Measurements from ENCODE around the gene NSG1.
"Not testable (repeated sequence)": the region's sequence is repeated elsewhere in the genome, so short reads cannot be mapped to it uniquely, and the experiment has no call there.

NSG1 gene

DNA sequence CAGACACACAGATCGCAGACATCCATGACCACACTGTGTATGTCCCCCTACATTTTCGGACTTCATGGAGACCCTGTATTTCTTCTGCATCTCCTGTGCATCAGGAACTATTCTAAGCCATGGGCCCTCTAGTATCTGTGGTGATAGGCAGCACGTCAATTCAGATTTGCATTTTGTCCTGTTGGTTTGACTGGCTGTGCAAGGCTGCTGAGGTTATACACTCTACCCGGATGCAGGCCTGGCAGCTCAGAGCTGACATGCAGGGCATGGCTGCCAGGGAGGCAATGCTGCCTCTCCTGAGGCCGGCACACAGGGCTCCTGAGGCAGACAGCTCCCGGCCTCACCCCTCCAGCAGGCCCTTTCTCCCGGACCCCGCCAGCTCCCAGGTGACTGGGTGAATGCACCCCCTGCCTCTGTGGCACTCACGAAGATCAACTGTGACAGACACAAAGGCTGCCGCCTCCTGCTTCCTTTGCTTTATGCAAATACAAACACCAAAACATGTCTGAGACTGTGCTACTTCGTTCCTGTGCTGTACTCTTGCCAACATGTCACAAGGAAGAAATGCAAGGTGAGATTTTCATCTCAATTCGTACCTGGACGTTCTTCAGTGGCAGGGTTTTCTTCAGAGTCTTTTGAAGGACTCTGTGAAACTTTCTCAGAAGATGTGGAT, 51.0 kb downstream of the NSG1 start:
- no peak for DNase-seq

DNA sequence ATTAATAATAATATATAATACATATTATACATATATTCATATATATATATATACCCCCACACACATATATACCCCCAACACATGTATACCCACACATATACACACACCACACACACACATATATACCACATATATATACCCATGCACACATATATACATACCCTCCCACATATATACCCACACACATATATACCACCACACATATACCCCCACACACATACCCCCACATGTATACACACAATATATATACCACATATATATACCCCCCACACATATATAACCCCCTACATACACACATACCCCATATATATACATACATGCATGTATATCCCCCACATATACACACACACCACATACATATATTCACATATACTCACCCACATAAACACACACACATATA, 52.0 kb downstream of the NSG1 start:
- DNase-seq = no peak

DNA sequence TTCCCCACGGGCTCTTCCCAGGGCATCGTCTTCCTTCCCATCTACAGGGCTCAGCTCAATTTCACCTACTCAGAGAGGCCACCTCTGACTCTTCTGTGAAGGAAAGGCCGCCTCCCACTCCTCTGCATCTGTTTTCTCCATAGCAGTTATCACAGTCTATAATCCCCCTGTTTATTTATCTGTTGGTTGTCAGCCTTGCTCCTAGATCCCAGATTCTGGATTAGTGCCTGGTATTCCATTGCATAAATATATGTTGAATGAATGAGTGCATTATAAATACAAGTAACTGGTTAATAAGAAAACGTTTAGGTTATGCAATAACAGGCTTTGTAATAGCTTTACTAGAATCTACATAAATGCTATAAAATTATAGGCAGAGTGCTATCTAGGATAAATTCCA, 52.9 kb downstream of the NSG1 start:
- DNase-seq = no peak

DNA sequence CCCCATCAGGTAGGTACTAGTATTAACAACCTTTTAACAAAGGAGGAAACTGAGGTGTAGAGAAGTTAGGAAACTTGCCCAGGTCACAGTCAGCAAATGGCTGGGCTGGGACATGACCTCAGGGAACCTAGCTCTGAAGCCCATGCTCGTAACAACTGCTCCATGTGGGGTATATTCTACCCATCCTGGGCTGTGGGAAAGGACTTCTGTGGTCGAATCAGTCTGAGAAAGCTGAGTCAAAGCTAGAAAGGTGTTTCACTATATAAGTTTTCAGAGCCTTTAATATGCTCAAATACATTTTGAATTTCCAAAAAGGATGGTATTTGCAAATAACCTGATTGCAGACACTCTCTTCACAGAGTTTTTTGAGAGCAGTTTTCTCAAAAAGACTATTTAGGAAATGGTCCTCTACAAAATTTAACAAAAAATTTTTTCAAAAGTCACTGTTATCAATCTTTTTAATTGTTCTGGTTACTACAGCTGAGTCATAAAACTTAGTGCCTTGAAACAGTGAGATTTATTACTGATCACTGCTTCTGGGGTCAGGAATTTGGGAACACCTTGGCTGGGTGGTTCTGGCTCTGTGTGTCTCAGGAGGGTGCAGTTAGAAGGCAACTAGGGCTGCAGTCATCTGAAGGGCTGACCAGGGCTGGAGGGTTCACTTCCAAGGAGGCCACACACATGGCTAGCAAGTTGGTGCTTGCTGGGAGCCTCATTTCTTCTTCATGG, 53.6 kb downstream of the NSG1 start:
- DNase-seq = no peak

DNA sequence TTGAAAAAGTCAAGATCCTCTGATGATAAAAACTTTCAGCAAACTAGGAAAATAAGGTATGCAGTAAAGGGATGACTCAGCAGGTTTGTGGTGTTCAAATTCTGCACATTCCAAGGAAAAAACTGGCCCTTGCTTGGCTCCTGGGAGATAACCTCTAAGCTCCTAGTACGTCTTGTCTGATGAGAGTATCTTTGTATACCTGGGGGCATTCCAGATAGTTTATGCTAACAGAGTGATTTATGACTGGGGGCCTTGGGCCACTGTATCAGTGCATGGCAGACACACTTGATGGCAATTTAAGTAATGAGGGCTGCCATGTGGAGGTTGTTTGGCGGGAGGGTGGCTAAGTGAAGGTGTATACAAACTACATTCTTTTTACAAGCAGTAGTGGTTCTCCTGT, 56.9 kb downstream of the NSG1 start:
- DNase-seq = no peak

DNA sequence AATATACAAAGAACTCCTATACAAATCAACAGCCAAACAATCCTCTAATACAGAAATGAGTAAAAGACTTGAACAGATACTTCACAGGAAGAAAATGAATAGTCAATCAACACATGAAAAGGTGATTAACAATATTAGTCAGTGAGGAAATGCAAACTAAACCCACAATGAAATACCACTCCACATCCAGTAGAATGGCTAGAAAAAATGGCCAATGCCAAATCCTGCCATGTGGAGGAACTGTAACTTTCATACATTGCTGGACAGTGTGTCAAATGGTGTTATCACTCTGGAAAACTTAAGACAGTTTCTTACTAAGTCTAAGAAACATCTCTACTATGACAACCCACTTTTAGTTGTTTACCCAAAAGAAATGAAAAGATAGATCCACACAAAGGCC, 59.5 kb downstream of the NSG1 start:
- DNase-seq = no peak

DNA sequence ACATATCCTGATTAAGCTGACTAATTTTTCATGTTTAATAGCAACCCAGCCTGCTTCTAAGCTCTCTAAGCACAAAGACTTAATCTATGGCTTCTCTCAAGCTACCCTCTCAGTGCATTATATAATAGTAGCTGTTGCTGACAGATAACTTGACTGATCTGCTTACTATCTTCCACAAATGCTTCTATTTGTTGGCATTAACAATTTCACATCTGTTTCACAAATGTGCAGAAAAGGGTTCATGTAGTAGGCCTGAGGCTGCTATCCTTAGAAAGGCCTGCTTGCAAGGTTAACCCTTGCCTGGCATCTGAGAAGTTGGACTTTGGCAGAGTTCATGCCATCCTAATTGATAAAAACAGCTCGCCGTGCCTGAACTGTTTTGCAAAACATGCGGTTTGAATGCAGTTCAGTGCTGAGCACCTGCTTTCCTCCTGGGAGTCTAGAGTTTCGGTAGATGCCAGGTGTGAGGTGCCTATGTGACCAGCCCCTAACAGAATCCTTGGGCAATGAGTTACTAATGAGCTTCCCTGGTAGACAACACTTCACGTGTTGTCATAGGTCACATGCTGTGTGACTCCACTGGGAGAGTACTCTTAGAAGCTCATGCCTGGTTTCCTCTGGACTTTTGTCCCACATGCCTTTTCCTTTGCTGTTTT, 68.4 kb downstream of the NSG1 start:
- peak; percentile 80 for DNase-seq

DNA sequence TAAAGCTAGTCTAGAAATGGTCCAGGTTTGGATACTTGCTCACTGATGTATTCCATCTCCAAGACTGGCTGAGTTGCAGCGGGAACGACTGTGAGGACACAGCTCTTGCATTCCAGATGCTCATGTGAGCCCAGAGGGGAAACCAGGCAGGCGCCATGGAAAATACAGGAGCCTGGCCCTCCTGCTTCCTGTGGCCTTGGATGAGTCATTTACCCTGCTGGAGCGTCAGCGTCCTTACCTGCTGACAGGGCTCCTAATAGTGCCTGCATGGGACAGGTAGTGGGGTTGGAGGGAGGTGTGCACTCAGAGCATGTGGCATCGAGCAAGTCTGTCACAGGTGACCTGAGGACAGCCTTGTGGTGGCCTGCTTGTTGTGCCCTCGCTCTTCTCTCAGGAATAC, 69.4 kb downstream of the NSG1 start:
- DNase-seq = no peak

DNA sequence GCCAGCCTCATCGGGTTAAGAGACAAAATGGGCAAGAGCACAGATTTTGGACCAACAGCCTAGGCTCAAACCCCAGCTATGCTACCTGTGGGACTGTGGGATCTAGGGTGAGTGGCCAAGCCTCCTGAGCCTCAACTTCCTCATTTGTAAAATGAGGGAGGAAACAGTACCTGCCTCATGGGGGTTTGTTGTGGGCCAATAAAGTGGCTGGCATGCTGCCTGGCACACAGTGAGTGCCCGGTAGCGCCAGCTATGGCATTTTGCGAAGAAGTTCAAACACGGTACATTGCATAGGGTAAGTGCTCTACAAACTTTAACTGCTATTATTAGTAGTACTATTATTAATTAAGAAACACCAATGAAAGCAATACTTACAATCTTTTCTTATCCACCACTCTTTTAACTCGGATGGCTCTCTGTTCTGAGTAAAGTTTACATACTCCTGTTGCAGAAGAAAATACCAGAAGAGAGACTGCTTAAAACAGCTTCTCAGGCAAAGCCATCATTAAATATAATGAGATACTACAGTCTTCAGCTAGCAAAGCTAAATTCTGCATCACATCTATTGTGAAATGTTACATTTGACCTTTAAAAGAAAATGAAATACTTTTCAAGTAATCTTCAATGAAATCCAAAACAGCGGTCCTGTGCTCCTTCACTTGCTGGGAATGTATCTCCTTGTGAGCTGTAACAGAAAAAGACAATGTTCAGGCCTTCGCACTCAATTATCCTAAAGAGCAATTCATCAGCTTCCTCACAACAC, 70.1 kb downstream of the NSG1 start:
- DNase-seq = no peak

DNA sequence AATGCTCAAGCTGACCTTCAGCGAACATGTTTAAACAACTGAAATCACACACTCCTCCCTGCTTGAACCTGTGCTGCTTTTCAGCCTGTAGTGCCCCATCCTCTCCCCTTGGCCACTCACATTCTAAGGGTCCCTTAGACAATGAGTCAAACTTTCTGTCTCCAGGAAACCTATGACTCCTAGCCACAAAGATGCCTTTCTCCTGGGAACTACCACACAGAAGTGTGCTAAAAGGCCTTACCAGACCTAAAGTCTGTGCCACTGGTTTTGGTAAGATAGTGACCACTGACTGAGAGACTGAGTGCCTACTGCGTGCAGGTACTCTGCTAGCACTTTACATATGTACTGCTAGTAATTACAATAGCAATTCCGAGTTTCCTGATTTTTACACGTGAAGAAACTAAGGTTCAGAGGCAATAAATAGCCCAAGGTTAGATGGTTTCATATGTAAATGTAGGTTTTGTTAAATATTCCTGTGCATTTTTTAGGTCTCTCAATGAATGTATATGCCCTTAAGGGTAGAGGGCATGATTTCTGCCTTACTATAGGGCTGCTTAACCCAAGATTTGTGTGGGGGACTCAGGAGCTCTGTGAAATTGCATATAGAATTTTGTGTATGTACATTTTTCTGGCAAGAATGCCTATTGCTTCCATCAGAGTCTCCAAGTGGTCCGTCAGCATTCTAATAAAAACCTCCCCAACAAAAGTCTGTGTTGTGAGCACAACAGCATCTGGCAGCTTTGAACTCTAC, 71.1 kb downstream of the NSG1 start:
- no peak for DNase-seq

DNA sequence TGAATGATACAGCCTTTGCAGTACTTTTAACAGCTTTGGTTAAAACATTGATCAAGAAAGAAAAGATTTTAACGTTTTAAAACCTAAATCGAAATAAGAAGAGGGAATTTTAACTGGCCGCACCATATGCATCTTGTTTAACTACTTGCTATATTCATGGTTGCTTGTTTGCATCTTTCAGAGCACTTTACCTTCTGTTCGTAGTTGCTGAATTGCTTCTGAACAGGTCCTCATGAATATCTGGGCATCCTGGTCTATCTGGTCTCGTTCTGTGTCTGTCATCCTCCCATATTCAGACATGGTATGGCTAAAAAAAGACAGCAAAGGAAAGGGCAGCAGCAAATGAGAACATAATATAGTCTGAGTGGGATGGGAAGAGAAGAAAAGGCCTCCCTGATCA, 72.3 kb downstream of the NSG1 start:
- no peak for DNase-seq

DNA sequence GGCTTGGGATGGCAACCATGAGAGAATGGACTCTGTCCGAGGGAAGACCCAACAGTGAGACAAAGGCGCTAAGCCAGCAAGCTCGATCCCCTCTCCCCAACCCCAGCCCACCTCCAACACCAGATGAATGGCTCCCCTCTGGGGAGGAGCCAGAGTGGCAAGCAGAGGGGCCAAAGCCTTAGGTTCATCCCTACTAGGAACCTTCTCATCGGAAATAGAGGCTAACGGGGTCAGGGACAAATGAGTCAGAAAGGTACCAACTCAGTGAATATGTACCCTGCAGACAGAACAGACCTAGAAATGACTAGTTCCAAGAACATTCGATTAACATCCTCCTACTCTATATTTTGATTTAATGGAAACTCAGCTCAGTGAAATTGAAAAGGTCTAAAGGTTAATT, 73.9 kb downstream of the NSG1 start:
- DNase-seq = no peak

DNA sequence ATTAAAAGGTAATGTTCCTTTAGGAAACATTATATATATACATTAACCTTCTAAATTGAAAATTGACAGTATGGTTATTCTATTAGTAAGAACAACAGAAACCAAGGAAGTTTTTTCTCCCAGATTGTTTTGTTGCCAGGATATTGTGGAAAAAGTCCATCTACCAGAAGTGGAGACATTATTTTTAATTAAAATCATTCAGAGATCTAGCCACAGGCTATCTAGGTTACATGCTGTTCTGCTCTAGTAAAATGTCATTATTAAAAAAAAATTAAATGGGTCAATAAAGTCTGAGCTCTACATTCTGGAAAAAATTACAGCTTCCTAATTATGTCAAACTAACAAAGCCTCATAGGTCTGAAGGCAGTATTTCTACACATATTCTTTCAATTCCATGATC, 74.3 kb downstream of the NSG1 start:
- no peak for DNase-seq

DNA sequence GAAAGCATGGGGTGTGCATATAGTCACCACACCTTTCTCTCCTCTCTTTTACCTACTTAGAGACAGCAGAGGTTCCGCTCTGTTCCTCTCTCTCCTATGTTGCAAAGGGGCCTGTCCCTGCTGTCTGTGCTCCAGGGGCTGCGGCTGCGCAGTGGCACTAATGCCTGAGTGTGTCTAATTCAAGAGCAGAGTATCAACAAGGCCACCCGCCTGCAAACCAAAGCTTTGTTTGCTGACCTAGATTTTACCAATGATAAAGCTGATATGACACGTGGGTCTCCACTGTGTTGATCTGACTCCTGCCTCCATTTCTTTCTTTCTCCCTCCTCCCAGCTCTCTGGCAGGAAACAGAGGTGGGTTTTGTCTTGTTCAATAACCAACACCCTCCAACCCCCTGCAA, 74.9 kb downstream of the NSG1 start:
- DNase-seq = peak; percentile 53

DNA sequence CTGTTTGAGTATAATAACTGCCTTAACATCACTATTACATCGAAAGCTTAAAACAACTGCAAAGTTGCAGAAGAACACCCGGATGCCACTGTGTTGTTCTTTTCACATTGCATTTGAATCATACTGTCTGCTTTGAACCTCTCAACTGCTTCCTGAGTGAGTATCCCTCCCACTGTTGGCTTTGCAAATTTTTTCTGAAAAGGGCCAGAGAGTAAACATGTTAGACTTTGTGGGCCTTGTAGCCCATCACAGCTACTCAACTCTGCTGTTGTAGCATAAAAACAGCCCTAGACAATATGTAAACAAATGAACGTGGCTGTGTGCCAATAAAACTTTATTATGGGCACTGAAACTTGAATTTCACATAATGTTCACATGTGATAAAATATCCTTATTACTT, 76.1 kb downstream of the NSG1 start:
- DNase-seq = no peak

DNA sequence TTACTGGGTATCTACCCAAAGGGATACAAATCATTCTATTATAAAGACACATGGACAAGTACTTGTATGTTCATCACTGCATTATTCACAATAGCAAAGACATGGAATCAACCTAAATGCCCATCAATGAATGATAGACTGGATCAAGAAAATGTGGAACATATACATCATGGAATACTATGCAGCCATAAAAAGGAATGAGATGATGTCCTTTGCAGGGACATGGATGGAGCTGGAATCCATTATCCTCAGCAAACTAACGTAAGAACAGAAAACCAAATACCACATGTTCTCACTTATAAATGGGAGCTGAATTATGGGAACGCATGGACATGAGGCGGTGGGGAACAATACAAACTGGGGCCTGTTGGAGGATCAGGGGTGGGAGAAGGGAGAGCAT, 78.3 kb downstream of the NSG1 start:
- DNase-seq = not testable (repeated sequence)
